Chondrocyte (in vitro differentiated cells): ENCODE results near the gene SOX18. TPM values are rescaled to one million over a fixed set of nuclear protein-coding genes. Genes with fewer than 3 reads are reported as not detected.

Source experiments
- DNase-seq: peaks from one replicate; pipeline ENCODE4 v3.0.0; 2021; ENCODE audit warnings: mixed read lengths, low spot score
- H3K27ac Mint-ChIP-seq: one replicate; pipeline ENCODE4 v1.8.0; 2021; ENCODE audit warnings: mild to moderate bottlenecking, moderate library complexity, mixed read lengths; ENCODE audit not compliant: unreplicated experiment
- H3K27me3 Mint-ChIP-seq: 2 replicates; pipeline ENCODE4 v1.8.0; 2021; ENCODE audit warnings: low read depth, mixed read lengths
- H3K36me3 Mint-ChIP-seq: 2 replicates; pipeline ENCODE4 v1.8.0; 2021; ENCODE audit warnings: low read depth, mixed read lengths
- H3K4me1 Mint-ChIP-seq: 2 replicates; pipeline ENCODE4 v1.8.0; 2021; ENCODE audit warnings: low read depth, mild to moderate bottlenecking, mixed read lengths
- H3K4me3 Mint-ChIP-seq: one replicate; pipeline ENCODE4 v1.8.0; 2021; ENCODE audit warnings: mild to moderate bottlenecking, moderate library complexity, mixed read lengths; ENCODE audit not compliant: unreplicated experiment
- H3K9me3 Mint-ChIP-seq: 2 replicates; pipeline ENCODE4 v1.8.0; 2021; ENCODE audit warnings: low read depth, mixed read lengths
- total RNA-seq: library from RNA; stranded (reverse); gene quantifications from 3 replicates; pipeline ENCODE4 v1.2.1, GENCODE V29; 2021
- TF ChIP-seq, protein P1 (sequence below): fragments of 200-600 bp; sonication (generic); IDR thresholded peaks from 2 replicates; pipeline ENCODE4 v1.5.0; 2021; ENCODE audit warnings: antibody characterized with exemption, mild to moderate bottlenecking, moderate library complexity

SOX18 gene
- total RNA-seq, 1 donor from 2014 or later: 2.3 TPM

DNA sequence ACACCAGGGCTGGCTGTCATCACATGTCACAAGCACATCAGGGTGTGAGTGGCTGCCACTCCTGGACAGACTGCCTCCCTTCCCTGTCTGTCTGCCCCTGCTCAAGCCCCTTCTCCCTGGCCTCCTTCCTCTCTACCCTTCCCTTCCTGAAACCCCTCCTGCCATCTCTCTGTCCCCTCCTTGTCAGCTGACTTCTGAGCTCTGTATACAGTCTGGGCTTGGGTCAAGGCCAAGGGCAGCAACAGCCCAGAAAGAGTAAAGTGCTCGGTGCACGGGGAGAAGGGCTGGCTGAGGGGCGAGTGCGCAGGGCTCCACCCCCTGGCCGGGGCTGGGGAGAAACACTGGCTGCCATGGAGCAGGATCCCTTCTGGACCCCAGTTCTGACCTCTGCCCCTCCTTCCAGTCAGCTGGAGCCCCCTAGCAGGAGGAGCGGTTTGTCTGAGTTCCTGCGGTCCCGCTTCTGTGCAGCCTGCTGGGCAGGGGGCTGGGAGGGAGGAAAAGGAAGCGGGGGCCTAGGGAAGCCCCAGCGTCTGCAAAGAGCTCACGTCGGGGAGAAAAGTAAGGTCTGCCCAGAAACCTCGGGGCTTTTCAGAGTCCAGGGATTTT lies 32.8 kb upstream of the SOX18 start:
- no peaks in the 10 kb centered on the region for H3K36me3 Mint-ChIP-seq
- H3K9me3 Mint-ChIP-seq: no peaks in the 10 kb centered on the region
- peaks cover 32% of the 10 kb centered on the region for H3K4me1 Mint-ChIP-seq
- TF ChIP-seq, protein P1, sequence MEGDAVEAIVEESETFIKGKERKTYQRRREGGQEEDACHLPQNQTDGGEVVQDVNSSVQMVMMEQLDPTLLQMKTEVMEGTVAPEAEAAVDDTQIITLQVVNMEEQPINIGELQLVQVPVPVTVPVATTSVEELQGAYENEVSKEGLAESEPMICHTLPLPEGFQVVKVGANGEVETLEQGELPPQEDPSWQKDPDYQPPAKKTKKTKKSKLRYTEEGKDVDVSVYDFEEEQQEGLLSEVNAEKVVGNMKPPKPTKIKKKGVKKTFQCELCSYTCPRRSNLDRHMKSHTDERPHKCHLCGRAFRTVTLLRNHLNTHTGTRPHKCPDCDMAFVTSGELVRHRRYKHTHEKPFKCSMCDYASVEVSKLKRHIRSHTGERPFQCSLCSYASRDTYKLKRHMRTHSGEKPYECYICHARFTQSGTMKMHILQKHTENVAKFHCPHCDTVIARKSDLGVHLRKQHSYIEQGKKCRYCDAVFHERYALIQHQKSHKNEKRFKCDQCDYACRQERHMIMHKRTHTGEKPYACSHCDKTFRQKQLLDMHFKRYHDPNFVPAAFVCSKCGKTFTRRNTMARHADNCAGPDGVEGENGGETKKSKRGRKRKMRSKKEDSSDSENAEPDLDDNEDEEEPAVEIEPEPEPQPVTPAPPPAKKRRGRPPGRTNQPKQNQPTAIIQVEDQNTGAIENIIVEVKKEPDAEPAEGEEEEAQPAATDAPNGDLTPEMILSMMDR: no peak
- no peak overlapping the region for H3K27ac Mint-ChIP-seq
- no peak overlapping the region for H3K4me3 Mint-ChIP-seq
- DNase-seq: no peak
- H3K27me3 Mint-ChIP-seq: peaks cover 8% of the 10 kb centered on the region

DNA sequence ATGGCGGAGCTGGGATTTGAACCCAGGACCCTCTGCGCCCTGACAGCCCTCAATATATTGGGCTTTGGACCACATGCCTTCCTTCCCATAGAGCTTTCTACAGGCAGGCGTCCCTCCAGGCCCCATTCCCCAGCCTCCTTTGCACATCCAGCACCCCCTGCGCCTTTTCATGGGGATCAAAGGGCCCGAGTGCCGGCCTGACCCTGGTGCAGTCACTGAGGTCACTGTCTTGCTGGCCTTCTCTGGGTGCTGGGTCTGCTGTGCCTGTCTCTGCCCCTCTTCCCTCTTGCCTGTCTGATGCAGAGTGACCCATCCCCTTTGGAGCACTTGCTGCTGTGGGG lies 32.2 kb upstream of the SOX18 start:
- TF ChIP-seq, protein P1: no peak
- H3K9me3 Mint-ChIP-seq: no peaks in the 10 kb centered on the region
- H3K27ac Mint-ChIP-seq: no peak overlapping the region
- no peak for DNase-seq
- peaks cover 32% of the 10 kb centered on the region for H3K4me1 Mint-ChIP-seq
- H3K27me3 Mint-ChIP-seq: peaks cover 8% of the 10 kb centered on the region
- no peaks in the 10 kb centered on the region for H3K36me3 Mint-ChIP-seq
- H3K4me3 Mint-ChIP-seq: no peak overlapping the region

DNA sequence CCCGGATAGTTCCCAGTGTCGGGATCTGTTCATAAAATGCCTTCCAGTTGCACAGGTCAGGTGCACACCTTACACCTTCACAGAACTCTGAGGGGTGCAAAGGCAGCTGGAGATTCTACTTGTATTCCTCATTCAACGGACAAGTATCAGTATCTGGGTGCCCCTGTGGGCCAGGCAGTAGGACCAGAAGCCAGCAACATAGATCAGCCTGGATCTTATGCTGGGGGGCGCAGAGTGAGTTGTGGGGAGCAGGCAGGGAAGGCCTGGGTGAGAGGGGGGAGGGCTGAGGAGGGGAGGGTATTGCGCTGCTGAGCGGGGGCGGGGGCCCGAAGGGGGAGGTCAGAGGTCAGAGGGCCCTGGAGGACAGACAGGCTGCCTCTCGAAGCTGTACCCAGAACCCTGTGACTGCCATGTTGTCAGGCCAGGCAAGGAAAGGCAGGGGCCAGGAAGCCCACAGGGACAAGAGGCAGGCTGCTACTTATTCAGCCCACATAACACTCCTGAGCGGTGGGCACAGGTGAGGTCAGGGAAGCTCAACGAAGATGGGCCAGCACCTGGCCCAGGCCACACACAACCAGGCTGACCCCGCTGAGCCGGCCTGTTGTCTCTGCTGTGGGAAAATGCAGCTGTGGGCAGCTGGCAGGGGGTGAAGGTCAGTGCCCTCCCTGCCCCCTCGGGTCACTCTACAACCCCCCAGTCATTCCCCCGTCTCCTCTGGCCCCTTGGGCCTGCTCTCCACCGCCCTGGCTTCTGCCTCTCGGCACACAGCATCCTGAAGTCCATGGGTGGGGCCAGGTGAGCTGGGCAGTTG lies 31.6 kb upstream of the SOX18 start:
- TF ChIP-seq, protein P1: no peak
- Mint-ChIP-seq H3K27ac (peak overlapping the region; percentile 22), H3K4me3 (peak overlapping the region; percentile 74), H3K9me3 (no peaks in the 10 kb centered on the region), H3K36me3 (no peaks in the 10 kb centered on the region), H3K4me1 (peaks cover 32% of the 10 kb centered on the region), H3K27me3 (peaks cover 8% of the 10 kb centered on the region)
- no peak for DNase-seq

DNA sequence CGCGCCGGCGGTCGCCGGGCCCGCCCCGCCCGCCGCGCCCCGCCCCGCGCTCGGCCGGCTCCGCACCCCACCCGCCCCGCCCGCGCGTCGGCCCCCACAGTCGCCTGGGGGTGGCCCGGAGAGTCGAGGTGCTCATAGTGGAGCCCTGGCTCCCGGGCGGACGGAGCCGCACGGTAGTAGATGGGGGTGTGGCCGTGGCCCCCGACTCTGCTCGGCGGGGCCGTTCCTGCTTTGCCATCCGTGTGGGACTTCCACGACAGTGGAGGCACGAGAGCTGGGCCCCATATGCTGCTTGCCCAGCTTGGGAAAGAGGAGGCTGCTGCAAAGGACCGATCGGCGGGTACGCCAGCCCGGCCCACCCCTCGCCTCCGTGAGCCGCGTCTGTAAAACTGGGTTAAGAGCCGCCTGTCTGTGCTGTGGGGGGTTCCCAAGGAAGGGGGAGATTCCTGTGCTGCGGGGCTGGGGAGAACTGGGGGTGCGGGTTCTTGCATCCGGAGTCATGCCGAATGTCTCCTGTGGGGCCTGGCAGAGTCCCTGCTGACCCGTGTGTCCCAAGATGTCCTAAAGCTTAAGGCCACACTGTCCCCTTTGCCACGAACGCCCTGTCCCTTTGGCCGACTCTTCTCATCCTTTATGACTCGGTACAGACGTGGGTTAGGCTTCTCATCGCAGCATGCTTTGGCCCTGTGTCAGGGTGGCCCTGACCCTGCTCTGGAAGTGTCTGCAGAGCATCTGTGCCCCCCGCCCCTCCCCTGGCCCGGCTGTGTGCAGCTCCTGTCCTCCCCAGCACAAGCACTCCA lies 30.8 kb upstream of the SOX18 start, which contains the start of gene OPRL1:
OPRL1 (plus strand) TSS at position 70 of the 800 bp plus-strand sequence. CDS start 12,639 bp downstream, outside the sequence.
- Mint-ChIP-seq H3K36me3 (no peaks in the 10 kb centered on the region), H3K9me3 (no peaks in the 10 kb centered on the region), H3K27me3 (peaks cover 4% of the 10 kb centered on the region), H3K4me3 (peak within 1 kb of the TSS; percentile 79), H3K27ac (peak within 1 kb of the TSS; percentile 36), H3K4me1 (peaks cover 32% of the 10 kb centered on the region)
- no peak for DNase-seq
- TF ChIP-seq, protein P1: no peak
